HEK293 (cell line): ENCODE measurements around the gene CAMK1G.

Experiments
- CTCF ChIA-PET: fragments of 350-600 bp; formaldehyde crosslinking; extraction: SDS; loops from one replicate; lab custom pipeline; 2021; ENCODE audit warnings: antibody characterized with exemption; lab: Yijun Ruan, JAX
- POLR2A ChIA-PET: fragments of 300-600 bp; formaldehyde crosslinking; extraction: SDS; loops from one replicate; lab custom pipeline; 2020; ENCODE audit warnings: antibody characterized with exemption, inconsistent platforms; lab: Yijun Ruan, JAX
- H3K27ac ChIP-seq: fragments of 200-500 bp; sonication (Bioruptor generic); 2 replicates; pipeline ENCODE4 v1.5.1; 2014; ENCODE audit warnings: low read depth, low read length, control low read depth, inconsistent platforms; ENCODE audit errors: extremely low read depth
- H3K36me3 ChIP-seq, 2 experiments: fragments of 200-500 bp in 1 of 2; sonication (Bioruptor generic) in 1 of 2; 1 replicate in 1 of 2; 2 replicates in 1 of 2; pipeline ENCODE4 v1.5.1; 2014 to 2017; ENCODE audit warnings: inconsistent platforms in 2 of 2, low read length in 2 of 2; ENCODE audit not compliant: control insufficient read depth in 2 of 2, insufficient read depth in 1 of 2
- H3K4me1 ChIP-seq: fragments of 200-500 bp; sonication (Bioruptor generic); 2 replicates; pipeline ENCODE4 v1.5.1; 2014; ENCODE audit warnings: mild to moderate bottlenecking, low read length, inconsistent platforms; ENCODE audit not compliant: control insufficient read depth, insufficient read depth
- H3K4me3 ChIP-seq: 2 replicates; pipeline ENCODE4 v1.5.1; 2011; ENCODE audit warnings: low read depth, mild to moderate bottlenecking, control low read depth, low read length, moderate library complexity
- H3K9me3 ChIP-seq: fragments of 200-500 bp; sonication (Bioruptor generic); 2 replicates; pipeline ENCODE4 v1.5.1; 2014; ENCODE audit warnings: low read depth, low read length, inconsistent platforms; ENCODE audit not compliant: control insufficient read depth, insufficient read depth
- BCL6B ChIP-seq: fragments of 450-650 bp; formaldehyde crosslinking; IDR thresholded peaks from 2 replicates; pipeline ENCODE4 v1.5.1; 2017; ENCODE audit warnings: missing biosample characterization, missing genetic modification characterization
- ELK4 ChIP-seq: IDR thresholded peaks from 2 replicates; pipeline ENCODE4 v1.6.1; 2011; ENCODE audit warnings: mild to moderate bottlenecking, low read depth, low read length, borderline replicate concordance
- FEZF1 ChIP-seq: fragments of 450-650 bp; formaldehyde crosslinking; IDR thresholded peaks from 2 replicates; pipeline ENCODE4 v1.5.1; 2016; ENCODE audit warnings: missing biosample characterization, missing genetic modification characterization
- GLI2 ChIP-seq: fragments of 450-650 bp; formaldehyde crosslinking; IDR thresholded peaks from 2 replicates; pipeline ENCODE4; 2017; ENCODE audit warnings: missing biosample characterization, missing genetic modification characterization, low read depth, borderline replicate concordance
- GLI4 ChIP-seq: fragments of 450-650 bp; formaldehyde crosslinking; IDR thresholded peaks from 2 replicates; pipeline ENCODE4 v1.5.1; 2016; ENCODE audit warnings: missing biosample characterization, missing genetic modification characterization
- ZBTB17 ChIP-seq: fragments of 450-650 bp; formaldehyde crosslinking; IDR thresholded peaks from 2 replicates; pipeline ENCODE4 v1.5.1; 2016; ENCODE audit warnings: missing biosample characterization, missing genetic modification characterization
- ZBTB8A ChIP-seq: fragments of 450-650 bp; formaldehyde crosslinking; IDR thresholded peaks from 2 replicates; pipeline ENCODE4 v1.5.1; 2016; ENCODE audit warnings: missing biosample characterization, missing genetic modification characterization
- ZFP3 ChIP-seq: fragments of 450-650 bp; formaldehyde crosslinking; IDR thresholded peaks from 2 replicates; pipeline ENCODE4 v1.5.1; 2016; ENCODE audit warnings: low read depth, missing biosample characterization, missing genetic modification characterization
- ZNF292 ChIP-seq: fragments of 450-650 bp; formaldehyde crosslinking; IDR thresholded peaks from 2 replicates; pipeline ENCODE4 v1.5.1; 2016; ENCODE audit warnings: low read depth, missing biosample characterization, missing genetic modification characterization, borderline replicate concordance
- ZNF354C ChIP-seq: fragments of 450-650 bp; formaldehyde crosslinking; IDR thresholded peaks from 2 replicates; pipeline ENCODE4 v1.5.1; 2016; ENCODE audit warnings: missing biosample characterization, missing genetic modification characterization, low read depth, borderline replicate concordance
- ZNF521 ChIP-seq: fragments of 450-650 bp; formaldehyde crosslinking; IDR thresholded peaks from 2 replicates; pipeline ENCODE4 v1.5.1; 2017; ENCODE audit warnings: missing biosample characterization, mild to moderate bottlenecking, missing genetic modification characterization
- ZNF600 ChIP-seq: fragments of 450-650 bp; formaldehyde crosslinking; IDR thresholded peaks from 2 replicates; pipeline ENCODE4 v1.5.1; 2016; ENCODE audit warnings: missing biosample characterization, missing genetic modification characterization
- ZNF654 ChIP-seq: fragments of 450-650 bp; formaldehyde crosslinking; IDR thresholded peaks from 2 replicates; pipeline ENCODE4 v1.5.1; 2016; ENCODE audit warnings: low read depth, missing biosample characterization, missing genetic modification characterization
- ZNF677 ChIP-seq: fragments of 450-650 bp; IDR thresholded peaks from 2 replicates; pipeline ENCODE4 v1.5.0; 2018; ENCODE audit warnings: missing biosample characterization, mild to moderate bottlenecking, missing genetic modification characterization, moderate library complexity
- ZNF704 ChIP-seq: fragments of 450-650 bp; formaldehyde crosslinking; IDR thresholded peaks from 2 replicates; pipeline ENCODE4 v1.5.1; 2016; ENCODE audit warnings: missing biosample characterization, missing genetic modification characterization
- TF ChIP-seq, protein P1 (sequence below): fragments of 450-650 bp; formaldehyde crosslinking; IDR thresholded peaks from 2 replicates; pipeline ENCODE4 v1.5.1; 2017; ENCODE audit warnings: missing biosample characterization, missing genetic modification characterization
- TF ChIP-seq, protein P2 (sequence below): fragments of 450-650 bp; IDR thresholded peaks from 2 replicates; pipeline ENCODE4 v1.5.1; 2018; ENCODE audit warnings: missing biosample characterization, missing genetic modification characterization
- TF ChIP-seq, protein P3 (sequence below): fragments of 450-650 bp; formaldehyde crosslinking; IDR thresholded peaks from 2 replicates; pipeline ENCODE4 v1.5.1; 2017; ENCODE audit warnings: missing biosample characterization, missing genetic modification characterization
- TF ChIP-seq, protein P4 (sequence below): fragments of 450-650 bp; formaldehyde crosslinking; IDR thresholded peaks from 2 replicates; pipeline ENCODE4 v1.5.1; 2016; ENCODE audit warnings: missing biosample characterization, missing genetic modification characterization

Gene CAMK1G

GRCh38 chr1:209561532-209561931 lies 22.0 kb upstream of the CAMK1G start (continued):
- TF ChIP-seq GLI4 (tag by site-specific recombination) (no peak), ZNF354C (tag by site-specific recombination) (no peak), ZNF654 (no peak), ELK4 (no peak), GLI2 (tag by site-specific recombination) (no peak), ZNF704 (tag by site-specific recombination) (no peak), ZNF677 (tag by site-specific recombination) (no peak), FEZF1 (tag by site-specific recombination) (no peak)
- TF ChIP-seq, protein P1, sequence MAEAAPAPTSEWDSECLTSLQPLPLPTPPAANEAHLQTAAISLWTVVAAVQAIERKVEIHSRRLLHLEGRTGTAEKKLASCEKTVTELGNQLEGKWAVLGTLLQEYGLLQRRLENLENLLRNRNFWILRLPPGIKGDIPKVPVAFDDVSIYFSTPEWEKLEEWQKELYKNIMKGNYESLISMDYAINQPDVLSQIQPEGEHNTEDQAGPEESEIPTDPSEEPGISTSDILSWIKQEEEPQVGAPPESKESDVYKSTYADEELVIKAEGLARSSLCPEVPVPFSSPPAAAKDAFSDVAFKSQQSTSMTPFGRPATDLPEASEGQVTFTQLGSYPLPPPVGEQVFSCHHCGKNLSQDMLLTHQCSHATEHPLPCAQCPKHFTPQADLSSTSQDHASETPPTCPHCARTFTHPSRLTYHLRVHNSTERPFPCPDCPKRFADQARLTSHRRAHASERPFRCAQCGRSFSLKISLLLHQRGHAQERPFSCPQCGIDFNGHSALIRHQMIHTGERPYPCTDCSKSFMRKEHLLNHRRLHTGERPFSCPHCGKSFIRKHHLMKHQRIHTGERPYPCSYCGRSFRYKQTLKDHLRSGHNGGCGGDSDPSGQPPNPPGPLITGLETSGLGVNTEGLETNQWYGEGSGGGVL (tag by site-specific recombination) = no peak
- TF ChIP-seq, protein P2, sequence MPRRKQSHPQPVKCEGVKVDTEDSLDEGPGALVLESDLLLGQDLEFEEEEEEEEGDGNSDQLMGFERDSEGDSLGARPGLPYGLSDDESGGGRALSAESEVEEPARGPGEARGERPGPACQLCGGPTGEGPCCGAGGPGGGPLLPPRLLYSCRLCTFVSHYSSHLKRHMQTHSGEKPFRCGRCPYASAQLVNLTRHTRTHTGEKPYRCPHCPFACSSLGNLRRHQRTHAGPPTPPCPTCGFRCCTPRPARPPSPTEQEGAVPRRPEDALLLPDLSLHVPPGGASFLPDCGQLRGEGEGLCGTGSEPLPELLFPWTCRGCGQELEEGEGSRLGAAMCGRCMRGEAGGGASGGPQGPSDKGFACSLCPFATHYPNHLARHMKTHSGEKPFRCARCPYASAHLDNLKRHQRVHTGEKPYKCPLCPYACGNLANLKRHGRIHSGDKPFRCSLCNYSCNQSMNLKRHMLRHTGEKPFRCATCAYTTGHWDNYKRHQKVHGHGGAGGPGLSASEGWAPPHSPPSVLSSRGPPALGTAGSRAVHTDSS (tag by site-specific recombination) = no peak

GRCh38 chr1:209564849-209565248 lies 18.7 kb upstream of the CAMK1G start:
- H3K4me1 ChIP-seq = no peaks in the 10 kb centered on the region
- no peaks in the 10 kb centered on the region for H3K36me3 ChIP-seq
- ChIA-PET CTCF (interaction anchor here (0.6 to 3.5 kb wide), 15 partner anchors 9 to 1516 kb away, joined by 3 to 29 read pairs (median 6); no protein-coding TSS in a partner anchor), POLR2A (no interaction called here)
- no peak overlapping the region for H3K4me3 ChIP-seq
- H3K27ac ChIP-seq = no peak overlapping the region
- no peak for TF ChIP-seq ZNF521
- no peak for TF ChIP-seq ZNF292 (tag by site-specific recombination)
- no peak for TF ChIP-seq BCL6B
- no peaks in the 10 kb centered on the region for H3K9me3 ChIP-seq

GRCh38 chr1:209565759-209566678 lies 17.5 kb upstream of the CAMK1G start:
- no peaks in the 10 kb centered on the region for H3K36me3 ChIP-seq
- POLR2A ChIA-PET = no interaction called here
- CTCF ChIA-PET = interaction anchor here (0.5 to 3.5 kb wide), 66 partner anchors 9 to 1892 kb away, joined by 3 to 29 read pairs (median 4); partner anchors contain the start of gene CAMK1G
- no peaks in the 10 kb centered on the region for H3K4me1 ChIP-seq
- H3K27ac ChIP-seq = no peak overlapping the region
- H3K9me3 ChIP-seq = no peaks in the 10 kb centered on the region
- H3K4me3 ChIP-seq = no peak overlapping the region
- TF ChIP-seq FEZF1 (tag by site-specific recombination) (peak; percentile 33; the same call in 1 of the 2 replicates), ZBTB8A (tag by site-specific recombination) (peak; percentile 82), ZBTB17 (tag by site-specific recombination) (peak; percentile 34; the same call in 1 of the 2 replicates), ZNF600 (tag by site-specific recombination) (0 out of 2 replicates have a peak, but pooled peaks have one; percentile 23), ZNF654 (peak; percentile 95), ZFP3 (no peak)
- TF ChIP-seq, protein P3, sequence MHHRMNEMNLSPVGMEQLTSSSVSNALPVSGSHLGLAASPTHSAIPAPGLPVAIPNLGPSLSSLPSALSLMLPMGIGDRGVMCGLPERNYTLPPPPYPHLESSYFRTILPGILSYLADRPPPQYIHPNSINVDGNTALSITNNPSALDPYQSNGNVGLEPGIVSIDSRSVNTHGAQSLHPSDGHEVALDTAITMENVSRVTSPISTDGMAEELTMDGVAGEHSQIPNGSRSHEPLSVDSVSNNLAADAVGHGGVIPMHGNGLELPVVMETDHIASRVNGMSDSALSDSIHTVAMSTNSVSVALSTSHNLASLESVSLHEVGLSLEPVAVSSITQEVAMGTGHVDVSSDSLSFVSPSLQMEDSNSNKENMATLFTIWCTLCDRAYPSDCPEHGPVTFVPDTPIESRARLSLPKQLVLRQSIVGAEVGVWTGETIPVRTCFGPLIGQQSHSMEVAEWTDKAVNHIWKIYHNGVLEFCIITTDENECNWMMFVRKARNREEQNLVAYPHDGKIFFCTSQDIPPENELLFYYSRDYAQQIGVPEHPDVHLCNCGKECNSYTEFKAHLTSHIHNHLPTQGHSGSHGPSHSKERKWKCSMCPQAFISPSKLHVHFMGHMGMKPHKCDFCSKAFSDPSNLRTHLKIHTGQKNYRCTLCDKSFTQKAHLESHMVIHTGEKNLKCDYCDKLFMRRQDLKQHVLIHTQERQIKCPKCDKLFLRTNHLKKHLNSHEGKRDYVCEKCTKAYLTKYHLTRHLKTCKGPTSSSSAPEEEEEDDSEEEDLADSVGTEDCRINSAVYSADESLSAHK (tag by site-specific recombination) = no peak
- TF ChIP-seq, protein P4, sequence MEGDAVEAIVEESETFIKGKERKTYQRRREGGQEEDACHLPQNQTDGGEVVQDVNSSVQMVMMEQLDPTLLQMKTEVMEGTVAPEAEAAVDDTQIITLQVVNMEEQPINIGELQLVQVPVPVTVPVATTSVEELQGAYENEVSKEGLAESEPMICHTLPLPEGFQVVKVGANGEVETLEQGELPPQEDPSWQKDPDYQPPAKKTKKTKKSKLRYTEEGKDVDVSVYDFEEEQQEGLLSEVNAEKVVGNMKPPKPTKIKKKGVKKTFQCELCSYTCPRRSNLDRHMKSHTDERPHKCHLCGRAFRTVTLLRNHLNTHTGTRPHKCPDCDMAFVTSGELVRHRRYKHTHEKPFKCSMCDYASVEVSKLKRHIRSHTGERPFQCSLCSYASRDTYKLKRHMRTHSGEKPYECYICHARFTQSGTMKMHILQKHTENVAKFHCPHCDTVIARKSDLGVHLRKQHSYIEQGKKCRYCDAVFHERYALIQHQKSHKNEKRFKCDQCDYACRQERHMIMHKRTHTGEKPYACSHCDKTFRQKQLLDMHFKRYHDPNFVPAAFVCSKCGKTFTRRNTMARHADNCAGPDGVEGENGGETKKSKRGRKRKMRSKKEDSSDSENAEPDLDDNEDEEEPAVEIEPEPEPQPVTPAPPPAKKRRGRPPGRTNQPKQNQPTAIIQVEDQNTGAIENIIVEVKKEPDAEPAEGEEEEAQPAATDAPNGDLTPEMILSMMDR (tag by site-specific recombination) = peak; percentile 65; the same call in 1 of the 2 replicates
